ENCODE results near the gene ERF. TPM values are rescaled to one million over a fixed set of nuclear protein-coding genes. Genes with fewer than 3 reads are reported as not detected.
A peak's percentile ranks its signal among the peaks of the same experiment; 100 is the strongest.

Gene ERF
- total and polyA plus RNA-seq, 2 donors (not counting 3 experiments of a cell fraction or from before 2014, with no cell fraction given): 102 to 117 TPM

GRCh38 chr19:42284591-42285341, 29.8 kb upstream of the ERF start:
- BruUV-seq (replicated peaks): no TSS peak
- peak overlapping the region; percentile 74 for H3K4me2 ChIP-seq (ENCODE audit: insufficient read depth, low read length)
- no peaks in the 10 kb centered on the region for H4K20me1 ChIP-seq (replicated peaks; ENCODE audit: control insufficient read depth, extremely low read depth, insufficient read depth, low read length)
- H3K9me1 ChIP-seq (replicated peaks; ENCODE audit: control insufficient read depth, extremely low read depth, insufficient read depth, low read length): no peaks in the 10 kb centered on the region
- dilution Hi-C loops (cut with MboI; ENCODE audit: extremely low pct_ligation_motif_present, low sequenced_read_pairs) (no loop called here), intact Hi-C loops (cut with micrococcal nuclease) (no loop called here)
- H3K79me2 ChIP-seq (ENCODE audit: control insufficient read depth, insufficient read depth, low read length): peaks cover 23% of the 10 kb centered on the region
- H3K27me3 ChIP-seq (ENCODE audit: control insufficient read depth in 2 of 2, insufficient read depth in 2 of 2, low read length in 2 of 2): no peaks in the 10 kb centered on the region
- DNase-seq (ENCODE audit: low read depth, low spot score) (peak; percentile 20), FAIRE-seq (peak; percentile 15)
- no peak for TF ChIP-seq POLR2AphosphoS5 (IDR thresholded peaks at IDR 0.05; ENCODE audit: insufficient read depth, low read depth, low read length)
- TF ChIP-seq JUN (IDR thresholded peaks at IDR 0.05; ENCODE audit: borderline replicate concordance, insufficient read depth, insufficient read length, low read depth): no peak
- no peak for TF ChIP-seq POLR2A (IDR thresholded peaks at IDR 0.05; ENCODE audit: low read depth, low read length)
- no peak for TF ChIP-seq FOS (IDR thresholded peaks at IDR 0.05; ENCODE audit: borderline replicate concordance, insufficient read depth, low read length)
- TF ChIP-seq MYC (IDR thresholded peaks at IDR 0.05; ENCODE audit: low read depth, low read length): no peak
- no peak for TF ChIP-seq CTCF (IDR thresholded peaks at IDR 0.05; ENCODE audit: extremely low read depth in 1 of 2, insufficient read depth in 1 of 2, low read depth in 1 of 2, low read length in 2 of 2)
- no peak for TF ChIP-seq EZH2 (IDR thresholded peaks at IDR 0.05; ENCODE audit: borderline replicate concordance, low read depth, low read length, severe bottlenecking)
- no peak for TF ChIP-seq MAX (IDR thresholded peaks at IDR 0.05; ENCODE audit: insufficient read depth, insufficient read length)
- TF ChIP-seq GATA2 (IDR thresholded peaks at IDR 0.05; ENCODE audit: insufficient read depth, insufficient read length, low read depth, low read length): no peak
- peak overlapping the region; percentile 53 for H3K9ac ChIP-seq (replicated peaks; ENCODE audit: extremely low read depth, insufficient read depth, low read length)
- CTCF ChIA-PET: interaction anchor here (0.7 to 3.0 kb wide), 5 partner anchors 12 to 1979 kb away, joined by 4 to 17 read pairs (median 5); no protein-coding TSS in a partner anchor
- H3K4me3 ChIP-seq (replicated peaks in 1 of 3; ENCODE audit: insufficient read depth in 1 of 3, low read depth in 1 of 3, low read length in 3 of 3): peak overlapping the region; percentile 41 to 63 (median 55)
- peaks cover 4 to 27% of the 10 kb centered on the region in 2 experiments for H3K36me3 ChIP-seq (ENCODE audit: control insufficient read depth in 2 of 2, extremely low read depth in 1 of 2, insufficient read depth in 2 of 2, low read length in 2 of 2)
- peaks cover 40% of the 10 kb centered on the region for H3K4me1 ChIP-seq (ENCODE audit: control insufficient read depth, extremely low read depth, insufficient read depth, low read length)
- H3K27ac ChIP-seq (ENCODE audit: insufficient read depth, low read depth, low read length): peak overlapping the region; percentile 38
- no peak overlapping the region for H2AFZ ChIP-seq (ENCODE audit: low read depth, low read length)
- POLR2A ChIA-PET: no interaction called here
- no peaks in the 10 kb centered on the region for H3K9me3 ChIP-seq (replicated peaks; ENCODE audit: control insufficient read depth, insufficient read depth, low read length)
